ENCODE data around the gene ZCRB1. TPM values are rescaled to one million over a fixed set of nuclear protein-coding genes. Genes with fewer than 3 reads are reported as not detected.
A peak's percentile ranks its signal among the peaks of the same experiment; 100 is the strongest.

ZCRB1 gene
- total and polyA plus RNA-seq, 2 of the 4 experiments (the other 2 are of a cell fraction) = 19.7 to 28.1 TPM

GRCh38 chr12:42332301-42333285 is 6.7 kb upstream of the ZCRB1 start:
- 0 out of 2 replicates have a peak, but pooled peaks cover 1% of the 10 kb centered on the region for H3K4me1 ChIP-seq (ENCODE audit: control insufficient read depth, insufficient read depth, low read length)
- intact Hi-C loops (cut with micrococcal nuclease) (loop anchor here (1.0 to 10.0 kb wide), 4 partner anchors 203 to 1386 kb away; no protein-coding TSS in a partner anchor), in situ Hi-C loops (cut with MboI; ENCODE audit: low sequenced_read_pairs) (loop anchor here (25.0 kb wide), 1 partner anchor 955 kb away; no protein-coding TSS in a partner anchor), dilution Hi-C loops (cut with HindIII; ENCODE audit: low sequenced_read_pairs, unreplicated experiment) (no loop called here)
- no peak overlapping the region for H2BK15ac ChIP-seq (ENCODE audit: low read depth, low read length)
- no peak overlapping the region for H2BK20ac ChIP-seq (ENCODE audit: low read depth, low read length)
- H3K4me3 ChIP-seq (ENCODE audit: insufficient read depth, low read depth, low read length) = no peak overlapping the region
- no peak overlapping the region for H2AK9ac ChIP-seq (replicated peaks; ENCODE audit: low read depth, low read length, poor library complexity)
- no CpG with 5 or more reads among the region's 4 CpGs for WGBS, 2 experiments (ENCODE audit: extremely low coverage in 2 of 2, insufficient read length in 1 of 2)
- peaks cover 8% of the 10 kb centered on the region for H3K36me3 ChIP-seq (ENCODE audit: control insufficient read depth, insufficient read depth, low read length)
- H3K18ac ChIP-seq (ENCODE audit: low read depth, low read length) = no peak overlapping the region
- DNase-seq (peak; percentile 51), ATAC-seq (ENCODE audit: low read depth) (peak; percentile 85)
- H3K56ac ChIP-seq (ENCODE audit: extremely low read depth, insufficient read depth, low read length) = no peak overlapping the region
- no peak overlapping the region for H3K4ac ChIP-seq (ENCODE audit: low read depth, low read length)
- H4K8ac ChIP-seq (ENCODE audit: low read depth in 2 of 2, low read length in 2 of 2) = no peak overlapping the region
- no peak overlapping the region for H4K91ac ChIP-seq (ENCODE audit: insufficient read depth, low read depth, low read length)
- H4K5ac ChIP-seq (ENCODE audit: low read depth, low read length) = no peak overlapping the region
- H2AK5ac ChIP-seq (ENCODE audit: low read depth, low read length) = no peak overlapping the region
- H3K9me3 ChIP-seq (ENCODE audit: control insufficient read depth, insufficient read depth, low read length) = no peaks in the 10 kb centered on the region
- H3K14ac ChIP-seq (replicated peaks; ENCODE audit: low read depth, low read length) = no peak overlapping the region
- H3K79me1 ChIP-seq (ENCODE audit: low read depth in 1 of 2, low read length in 2 of 2) = peaks cover 10 to 28% of the 10 kb centered on the region in 2 experiments; a peak in 3 of 4 replicates
- no peaks in the 10 kb centered on the region for H3K27me3 ChIP-seq (ENCODE audit: control insufficient read depth, insufficient read depth, low read length)
- no peak overlapping the region for H3K27ac ChIP-seq (ENCODE audit: insufficient read depth, low read length)
- no peak overlapping the region for H3K9ac ChIP-seq (ENCODE audit: low read depth, low read length)
- H2BK120ac ChIP-seq (ENCODE audit: low read depth, low read length) = no peak overlapping the region
- H3K9me1 ChIP-seq (ENCODE audit: insufficient read depth, low read length) = 0 out of 2 replicates have a peak, but pooled peaks cover 1% of the 10 kb centered on the region
- ChIA-PET CTCF (interaction anchor here (0.5 to 1.3 kb wide), 4 partner anchors 39 to 206 kb away, joined by 3 read pairs; no protein-coding TSS in a partner anchor), POLR2A (ENCODE audit: unreplicated experiment) (no interaction called here)
- no TSS peak for BruUV-seq (replicated peaks)
- no peak overlapping the region for H2AFZ ChIP-seq (replicated peaks; ENCODE audit: low read length, poor library complexity)
- H3K23ac ChIP-seq (ENCODE audit: low read depth, low read length) = no peak overlapping the region
- peaks cover 22% of the 10 kb centered on the region; the same call in 1 of the 2 replicates for H4K20me1 ChIP-seq (ENCODE audit: insufficient read depth, low read length)
- H2BK5ac ChIP-seq (ENCODE audit: low read depth, low read length, poor library complexity, severe bottlenecking) = no peak overlapping the region
- no peak overlapping the region for H3K4me2 ChIP-seq (ENCODE audit: low read depth, low read length)
- no peak for TF ChIP-seq FOS (IDR thresholded peaks at IDR 0.05; ENCODE audit: low read depth, low read length)
- TF ChIP-seq POLR2A (IDR thresholded peaks at IDR 0.05; ENCODE audit: low read depth, low read length) = no peak
- TF ChIP-seq MXI1 (IDR thresholded peaks at IDR 0.05; ENCODE audit: borderline replicate concordance, low read depth, low read length) = no peak
- no peak for TF ChIP-seq ELK1 (IDR thresholded peaks at IDR 0.05; ENCODE audit: borderline replicate concordance, low read depth, low read length)
- no peak for TF ChIP-seq RCOR1 (IDR thresholded peaks at IDR 0.05; ENCODE audit: insufficient replicate concordance, low read length)
- TF ChIP-seq SMC3 (IDR thresholded peaks at IDR 0.05; ENCODE audit: low read depth, low read length) = peak; percentile 73
- TF ChIP-seq NFE2L2 (IDR thresholded peaks at IDR 0.05; ENCODE audit: low read depth, low read length) = no peak
- peak; percentile 66 for TF ChIP-seq RAD21 (IDR thresholded peaks at IDR 0.05; ENCODE audit: low read length)
- TF ChIP-seq RFX5 (IDR thresholded peaks at IDR 0.05; ENCODE audit: low read depth, low read length) = no peak
- no peak for TF ChIP-seq CEBPB (IDR thresholded peaks at IDR 0.05; ENCODE audit: low read depth, low read length)
- peak; percentile 63 for TF ChIP-seq CTCF (conservative IDR thresholded peaks at IDR 0.05; ENCODE audit: low read depth, low read length)
- no peak for TF ChIP-seq BHLHE40 (IDR thresholded peaks at IDR 0.05; ENCODE audit: low read depth, low read length)
- no peak for TF ChIP-seq MAFK (IDR thresholded peaks at IDR 0.05; ENCODE audit: low read depth, low read length)
- no peak for TF ChIP-seq CHD1 (IDR thresholded peaks at IDR 0.05; ENCODE audit: low read depth, low read length)

Measured in IMR-90 (cell line).